GM20431 (cell line): Measurements from ENCODE around the gene SMTNL2.

Experiments
- in situ Hi-C: fragments of 300-500 bp; cut with MseI, MboI; formaldehyde crosslinking; loops from one replicate; pipeline ENCODE4 v1.15.0; 2020; ENCODE audit warnings: low sequenced_read_pairs; ENCODE audit not compliant: unreplicated experiment

SMTNL2 gene

GRCh38 chr17:4584101-4584916 lies at the start of gene SMTNL2:
TSS of gene SMTNL2 (plus strand) at chr17:4584529. CDS start at chr17:4584606, 77 bp downstream.
- in situ Hi-C loops: no loop called here

DNA sequence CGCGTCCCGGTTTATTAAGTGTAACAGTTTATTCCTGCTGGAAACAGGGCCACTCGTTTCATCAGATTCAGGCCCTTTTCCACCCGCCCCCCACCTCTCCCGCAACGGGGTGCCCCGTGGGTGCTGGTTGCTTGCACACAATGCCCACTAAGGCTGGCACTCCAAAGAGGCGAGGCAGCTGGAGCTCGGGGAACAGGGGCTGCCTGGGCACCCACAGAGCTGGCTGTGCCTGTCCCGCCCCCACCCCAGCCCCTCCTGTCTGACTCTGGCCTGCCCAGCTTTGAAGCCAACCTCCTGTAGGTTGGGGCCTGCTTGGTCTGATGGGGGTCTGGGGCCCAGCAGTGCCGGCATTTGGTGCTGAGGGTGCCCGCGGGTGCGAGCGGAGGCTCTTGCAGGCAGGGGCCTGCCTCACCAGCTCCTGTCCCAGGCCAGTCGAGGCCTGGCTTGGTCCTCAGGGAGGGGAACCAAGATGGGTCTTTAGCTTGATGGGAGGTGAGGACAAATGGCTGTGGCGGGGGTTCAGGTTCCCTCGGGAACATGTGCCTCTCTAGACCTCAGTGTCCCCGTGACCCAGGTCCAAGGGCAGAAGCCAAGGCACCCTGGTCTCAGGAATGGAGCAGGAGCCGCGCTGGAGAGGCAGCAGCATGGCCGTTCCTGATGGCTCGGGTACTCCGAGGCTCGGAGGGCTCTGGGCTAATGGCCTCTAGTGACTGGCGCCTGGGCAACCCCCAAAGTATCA lies 49.2 kb upstream of the SMTNL2 start:
- in situ Hi-C loops: no loop called here

- in situ Hi-C loops: no loop called here
These were observed 48.6 kb upstream of the SMTNL2 start for GRCh38 chr17:4535667-4536258.

DNA sequence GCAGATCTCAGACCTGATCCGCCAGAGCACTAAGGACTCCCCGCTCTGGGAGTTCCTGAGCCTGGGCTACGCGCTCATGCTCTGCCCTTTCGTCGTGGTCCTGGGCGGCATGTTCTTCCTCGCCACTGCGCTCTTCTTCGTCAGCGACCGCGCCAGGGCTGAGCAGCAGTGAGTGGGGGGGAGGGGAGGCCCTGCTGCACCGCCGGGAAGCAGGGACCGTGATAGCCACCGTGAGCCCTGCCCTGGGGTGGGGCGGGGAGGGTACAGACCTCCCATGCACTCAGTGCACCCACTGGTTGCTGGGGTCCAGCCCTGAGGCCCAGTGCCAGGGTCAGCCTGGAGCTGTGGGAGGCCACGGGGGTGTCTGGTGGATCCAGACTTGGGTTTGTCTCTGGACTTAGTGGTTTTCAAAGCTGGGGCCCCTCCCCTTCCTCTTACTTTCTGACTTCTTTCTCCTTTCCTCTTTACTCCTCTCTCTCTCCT lies 48.0 kb upstream of the SMTNL2 start:
- in situ Hi-C loops: no loop called here

- in situ Hi-C loops: no loop called here
These were observed 47.5 kb upstream of the SMTNL2 start for GRCh38 chr17:4536742-4537411.

DNA sequence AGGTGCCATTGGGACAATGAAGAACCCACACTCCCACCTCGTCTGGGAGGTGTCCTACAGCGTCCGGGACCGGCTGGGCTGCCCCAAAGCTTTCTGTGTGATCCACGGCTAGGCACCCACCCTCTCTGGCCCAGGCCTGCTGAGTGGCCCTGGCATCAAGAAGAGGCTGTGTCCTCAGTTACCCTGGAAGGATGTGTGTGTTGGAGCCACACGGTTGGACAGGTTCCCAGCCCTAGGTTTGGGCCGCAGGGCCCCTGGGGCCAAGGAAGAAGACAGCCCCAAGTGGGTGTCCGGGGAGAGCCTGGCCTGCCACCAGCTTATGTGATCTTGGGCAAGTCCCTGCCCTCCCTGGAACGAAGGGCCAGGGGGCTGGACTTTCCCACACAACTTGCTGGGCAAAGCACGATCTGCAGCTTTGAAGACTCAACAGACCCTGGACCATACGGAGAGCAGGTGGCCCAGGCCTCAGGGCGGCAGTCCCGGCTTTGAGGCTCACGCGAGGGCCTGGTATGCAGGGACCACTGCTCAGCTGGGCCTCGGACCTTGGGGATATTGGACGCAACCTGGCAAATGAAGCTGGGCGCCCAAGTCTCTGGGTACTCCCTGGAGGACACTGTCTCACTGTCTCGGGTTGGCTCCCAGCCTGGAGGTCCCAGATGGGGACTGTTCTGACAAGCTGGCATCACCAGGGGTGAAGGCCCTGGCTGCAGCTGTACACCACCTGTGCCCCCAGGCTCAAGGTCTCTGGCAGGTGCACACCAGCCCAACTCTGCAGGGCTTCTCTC lies 46.7 kb upstream of the SMTNL2 start:
- in situ Hi-C loops: no loop called here

- in situ Hi-C loops: no loop called here
These were observed 45.9 kb upstream of the SMTNL2 start for GRCh38 chr17:4538236-4539002.

DNA sequence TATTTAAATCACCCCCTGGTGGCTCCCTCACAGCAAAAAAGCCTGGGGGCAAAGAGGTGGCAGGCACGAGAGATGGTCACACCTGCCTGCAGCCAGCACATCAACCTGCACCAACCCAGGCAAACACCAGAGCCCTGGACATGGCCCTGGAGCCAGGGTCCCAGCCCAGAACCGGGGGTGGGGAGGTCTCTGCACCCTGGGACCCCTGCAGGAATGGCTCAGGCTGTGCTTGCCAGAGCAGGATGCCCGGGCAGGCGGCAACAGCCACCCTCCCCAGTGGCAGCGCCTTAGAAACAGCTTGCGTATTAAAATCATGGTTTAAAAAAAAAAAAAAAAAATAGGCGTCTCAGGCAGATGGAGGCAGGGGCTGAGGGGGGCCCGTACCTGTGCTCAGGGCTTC lies 45.3 kb upstream of the SMTNL2 start:
- in situ Hi-C loops: no loop called here

GRCh38 chr17:4539576-4540223 lies 44.6 kb upstream of the SMTNL2 start:
- in situ Hi-C loops: no loop called here

GRCh38 chr17:4540224-4540651 lies 44.1 kb upstream of the SMTNL2 start:
- in situ Hi-C loops: no loop called here

- in situ Hi-C loops: no loop called here
These were observed 43.5 kb upstream of the SMTNL2 start for GRCh38 chr17:4540687-4541327.

GRCh38 chr17:4541328-4542002 lies 42.9 kb upstream of the SMTNL2 start:
- in situ Hi-C loops: no loop called here

GRCh38 chr17:4542003-4542725 lies 42.2 kb upstream of the SMTNL2 start:
- in situ Hi-C loops: no loop called here

- in situ Hi-C loops: no loop called here
These were observed 41.6 kb upstream of the SMTNL2 start for GRCh38 chr17:4542726-4543191.

DNA sequence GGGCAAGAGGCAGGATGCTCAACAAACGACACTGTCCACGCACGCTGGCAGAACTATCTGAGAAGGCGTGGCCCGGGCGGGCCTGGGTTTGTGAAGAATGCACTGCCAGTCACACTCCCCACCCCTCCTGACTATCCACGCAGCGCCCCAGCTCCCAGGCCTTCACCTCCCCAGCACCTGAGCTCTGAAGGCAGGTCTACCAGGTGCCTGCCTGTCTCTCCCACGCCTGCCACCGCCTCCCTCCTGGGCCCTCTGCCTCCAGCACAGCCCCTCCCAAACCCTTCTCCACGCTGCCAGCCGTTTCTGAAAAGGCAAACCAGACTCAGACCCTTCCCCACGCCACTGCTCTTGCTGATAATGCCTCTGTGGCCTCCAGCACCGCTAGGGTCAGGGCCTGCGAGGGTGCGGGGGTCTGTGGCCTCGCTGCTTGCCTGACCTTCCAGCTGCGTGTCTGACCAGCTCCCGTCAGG lies 40.7 kb upstream of the SMTNL2 start:
- in situ Hi-C loops: no loop called here

GRCh38 chr17:4544135-4544950 lies 40.0 kb upstream of the SMTNL2 start:
- in situ Hi-C loops: no loop called here
